ENCODE data around the gene TUBB4A.

GRCh38 chr19:6473647-6474046 lies 28.5 kb downstream of the TUBB4A start:
- TF ChIP-seq CTCF (conservative IDR thresholded peaks at IDR 0.05 in 1 of 2, IDR thresholded peaks at IDR 0.05 in 1 of 2; ENCODE audit: low read depth in 1 of 2, low read length in 2 of 2), result no peak
- TF ChIP-seq EZH2 (IDR thresholded peaks at IDR 0.05; ENCODE audit: low read length, missing control alignments), result no peak

Data from fibroblast of lung (primary cell).